GOT3 (cell line): ENCODE results near the gene CTNS.
A peak's percentile ranks its signal among the peaks of the same experiment; 100 is the strongest.

Experiments
- DNase-seq: peaks from one replicate; lab custom pipeline; 2025; ENCODE audit warnings: mixed read lengths; lab: John Stamatoyannopoulos, UW

The CTNS gene

GRCh38 chr17:3659541-3660111, 23.1 kb downstream of the CTNS start:
- peak; percentile 17 for DNase-seq

GRCh38 chr17:3660311-3660891, 23.8 kb downstream of the CTNS start:
- DNase-seq, result no peak

- DNase-seq, result no peak
Observed at GRCh38 chr17:3663102-3664011, 26.8 kb downstream of the CTNS start.

DNA sequence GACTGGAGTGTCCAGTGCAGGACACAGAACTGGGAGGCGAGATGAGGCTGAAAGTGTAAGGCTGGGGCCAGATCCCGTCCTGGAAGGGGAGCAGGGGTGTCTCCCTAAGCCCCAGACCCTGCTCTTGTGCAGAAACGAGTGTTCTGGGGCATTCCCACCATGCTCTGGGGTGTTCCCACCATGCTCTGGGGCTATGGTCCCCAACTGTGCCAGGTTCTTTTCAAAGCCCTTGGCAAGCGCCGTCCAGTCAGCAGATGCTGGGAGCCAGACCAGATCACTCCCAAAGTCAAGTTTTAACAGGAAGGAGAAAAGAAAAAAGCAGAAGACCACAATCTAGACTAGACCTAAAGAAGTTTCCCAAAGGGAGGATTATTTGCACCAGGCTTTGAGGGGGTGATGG, 29.3 kb downstream of the CTNS start:
- no peak for DNase-seq

GRCh38 chr17:3666516-3666915, 30.0 kb downstream of the CTNS start:
- no peak for DNase-seq

DNA sequence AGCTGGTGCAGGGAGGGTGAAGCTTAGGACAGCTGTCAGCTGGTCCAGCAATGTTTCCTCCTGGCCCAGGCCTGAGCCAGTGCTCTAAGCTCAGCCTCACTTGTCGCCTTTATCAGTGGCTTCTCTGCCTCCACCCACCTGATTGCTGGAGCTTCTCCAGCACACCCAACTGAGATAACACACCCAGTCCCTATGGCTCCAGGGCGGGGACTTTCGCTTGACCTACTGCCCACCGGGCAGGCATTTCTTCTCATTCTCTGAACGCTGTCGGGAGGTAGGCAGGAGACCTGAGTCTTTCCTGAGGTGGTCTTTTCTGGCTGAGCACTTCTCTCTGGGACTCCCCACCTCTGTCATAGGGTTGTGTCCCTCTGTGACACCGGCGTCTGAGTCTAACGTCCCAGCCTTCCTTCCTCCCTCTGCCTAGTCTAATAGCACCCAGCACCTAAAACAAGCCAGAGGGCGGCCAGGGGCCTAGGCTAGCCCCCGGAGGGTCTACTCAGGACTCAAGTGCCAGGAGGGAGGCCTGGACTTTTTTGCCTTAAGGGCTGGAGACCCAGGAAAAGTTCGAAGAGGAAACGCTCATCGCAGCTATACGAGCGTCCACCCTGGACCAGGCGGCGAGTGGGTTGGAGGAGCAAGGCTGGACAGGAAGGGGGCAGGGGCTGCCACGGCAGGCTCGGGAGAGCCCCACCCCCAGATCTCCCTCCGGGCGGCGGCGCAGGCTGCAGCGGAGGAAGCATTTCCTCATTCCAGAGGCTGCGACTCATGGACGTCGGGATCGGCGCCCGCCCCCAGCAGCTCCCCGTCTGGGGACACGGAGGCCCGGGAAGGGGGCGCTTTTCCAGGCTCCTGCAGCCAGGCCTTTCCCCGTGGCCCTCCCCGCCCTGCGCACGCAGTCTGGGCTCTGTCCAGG, 31.1 kb downstream of the CTNS start:
- DNase-seq, result peak; percentile 77

GRCh38 chr17:3668279-3669084, 31.9 kb downstream of the CTNS start, which contains the start of the genes EMC6 and TAX1BP3:
Gene EMC6, plus strand, starts transcription at chr17:3668812. Its CDS starts 335 bp downstream, at chr17:3669147.
Gene TAX1BP3, minus strand, starts transcription at chr17:3668578. Its CDS starts 52 bp downstream, at chr17:3668526.
- peak; percentile 97 for DNase-seq

DNA sequence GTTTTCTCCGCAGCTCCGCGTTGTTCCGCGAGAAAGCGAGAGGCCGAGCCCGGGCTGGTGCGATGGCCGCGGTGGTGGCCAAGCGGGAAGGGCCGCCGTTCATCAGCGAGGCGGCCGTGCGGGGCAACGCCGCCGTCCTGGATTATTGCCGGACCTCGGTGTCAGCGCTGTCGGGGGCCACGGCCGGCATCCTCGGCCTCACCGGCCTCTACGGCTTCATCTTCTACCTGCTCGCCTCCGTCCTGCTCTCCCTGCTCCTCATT, 32.5 kb downstream of the CTNS start:
- DNase-seq, result no peak

DNA sequence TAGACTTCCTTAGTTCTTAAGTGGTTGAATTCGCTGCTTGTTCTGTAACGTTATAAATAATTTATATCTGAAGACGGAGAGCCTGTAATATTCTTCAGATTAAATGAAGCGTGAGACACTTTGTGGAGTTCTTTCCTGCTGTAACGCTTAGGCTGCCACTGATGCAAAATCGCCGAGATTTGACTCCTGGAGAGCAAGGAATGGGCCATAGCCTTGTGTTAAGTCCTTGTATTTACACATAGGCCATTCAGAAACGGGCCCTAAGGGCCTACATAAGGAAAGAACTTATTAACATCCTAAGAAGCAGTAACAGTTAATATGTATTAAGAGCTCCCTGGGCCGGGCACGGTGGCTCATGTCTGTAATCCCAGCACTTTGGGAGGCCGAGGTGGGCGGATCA, 33.0 kb downstream of the CTNS start:
- DNase-seq, result no peak

DNA sequence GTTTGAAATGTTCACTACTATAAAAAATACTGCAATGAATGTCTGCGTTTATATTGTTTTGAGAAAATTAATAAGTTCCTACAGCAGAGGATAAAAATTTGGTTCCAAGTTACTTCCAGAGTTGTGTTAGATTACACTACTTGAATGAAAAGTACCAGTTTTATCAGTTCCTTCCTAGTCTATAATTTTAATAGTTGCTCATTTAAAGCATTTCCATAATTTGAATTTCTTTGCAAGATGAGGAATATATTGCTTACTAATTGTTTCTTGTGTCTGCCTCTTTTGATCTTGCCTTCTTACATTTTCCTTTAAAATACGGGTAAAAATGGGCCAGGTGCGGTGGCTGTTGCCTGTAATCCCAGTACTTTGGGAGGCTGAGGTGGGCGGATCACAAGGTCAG, 36.0 kb downstream of the CTNS start:
- no peak for DNase-seq

DNA sequence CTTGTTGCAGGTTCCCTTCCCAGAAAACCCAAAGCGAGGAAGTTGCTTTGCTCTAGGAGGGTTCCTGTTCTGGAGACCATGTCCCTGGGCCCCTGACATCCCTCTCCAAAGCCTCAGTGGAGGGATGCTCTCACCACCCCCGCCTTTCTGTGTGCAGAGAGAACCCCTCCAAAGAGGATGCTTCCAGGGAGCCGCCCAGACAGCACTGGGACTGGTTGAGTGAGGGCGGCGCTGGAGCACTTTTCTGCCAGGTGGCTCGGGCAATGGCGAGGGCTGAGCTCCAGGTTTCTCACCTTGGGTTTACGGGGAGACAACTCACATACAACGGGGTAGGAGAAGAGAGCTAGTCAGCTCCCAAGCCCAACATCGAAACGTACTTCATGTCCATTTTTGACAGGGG, 39.3 kb downstream of the CTNS start:
- no peak for DNase-seq

GRCh38 chr17:3678095-3678820, 41.7 kb downstream of the CTNS start:
- DNase-seq, result no peak

GRCh38 chr17:3678821-3679530, 42.4 kb downstream of the CTNS start:
- DNase-seq, result no peak

- DNase-seq, result no peak
Observed at GRCh38 chr17:3679531-3680126, 43.1 kb downstream of the CTNS start.

DNA sequence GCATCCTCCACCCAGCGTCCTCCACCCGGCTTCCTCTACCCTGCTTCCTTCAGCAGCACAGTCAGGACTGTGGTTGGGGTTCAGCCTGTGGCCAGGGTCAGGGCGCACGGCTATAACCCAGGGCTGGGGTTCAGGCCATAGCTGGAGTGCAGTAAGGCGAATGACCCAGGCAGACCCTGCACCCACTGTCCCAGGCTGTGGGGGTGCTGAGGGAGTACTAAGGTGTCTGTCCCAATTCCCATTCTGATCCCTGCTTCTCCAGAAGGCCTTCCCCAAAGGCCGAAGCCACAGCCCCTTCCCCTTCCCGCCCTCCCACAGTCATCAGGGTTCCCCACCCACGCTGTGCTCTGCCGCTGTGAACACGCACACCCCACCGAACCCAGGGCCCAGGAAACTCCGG, 44.5 kb downstream of the CTNS start:
- DNase-seq, result no peak

DNA sequence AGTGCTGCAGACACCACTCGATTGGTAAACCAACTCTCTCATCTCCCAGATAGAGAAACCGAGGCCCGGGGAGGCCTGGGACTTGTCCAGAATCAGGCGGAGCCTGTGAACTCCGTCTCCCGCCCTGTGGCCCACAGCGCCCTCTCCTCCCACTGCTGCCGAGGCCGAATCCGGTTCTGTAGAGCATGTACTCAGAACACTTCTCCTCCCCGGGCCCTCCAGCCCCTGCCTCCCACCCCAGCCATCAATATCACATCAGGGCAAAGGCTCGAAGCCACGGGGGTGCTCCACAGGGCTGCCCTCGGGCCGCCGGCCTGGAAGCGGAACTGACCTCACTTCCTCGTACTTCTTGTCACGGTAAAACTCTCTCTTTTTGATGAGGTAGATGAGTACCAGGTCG, 45.0 kb downstream of the CTNS start:
- DNase-seq, result no peak

- DNase-seq, result no peak
Observed at GRCh38 chr17:3682033-3682432, 45.5 kb downstream of the CTNS start.

GRCh38 chr17:3683054-3683511, 46.5 kb downstream of the CTNS start:
- no peak for DNase-seq

DNA sequence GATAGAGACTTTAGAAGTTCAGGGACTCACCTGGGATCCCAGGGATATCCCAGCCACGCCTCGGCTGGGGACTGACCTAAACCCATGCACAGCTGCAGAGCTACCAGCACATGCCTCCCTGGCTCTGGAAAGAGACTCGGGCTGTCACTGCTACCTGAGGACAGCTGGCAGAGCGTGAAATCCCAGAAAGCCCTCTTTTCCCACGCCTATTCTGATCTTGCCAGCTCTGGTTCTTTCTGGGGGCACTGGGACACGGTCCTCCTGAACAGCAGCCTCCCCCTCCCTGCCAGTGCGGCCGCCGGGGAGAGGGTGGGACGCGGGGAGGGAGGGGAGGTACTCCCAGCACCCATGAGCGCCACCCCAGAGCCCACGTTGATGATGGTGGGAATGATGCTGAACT, 48.6 kb downstream of the CTNS start:
- DNase-seq, result no peak
